ENCODE data around the gene KLHL26.

Gene KLHL26

DNA sequence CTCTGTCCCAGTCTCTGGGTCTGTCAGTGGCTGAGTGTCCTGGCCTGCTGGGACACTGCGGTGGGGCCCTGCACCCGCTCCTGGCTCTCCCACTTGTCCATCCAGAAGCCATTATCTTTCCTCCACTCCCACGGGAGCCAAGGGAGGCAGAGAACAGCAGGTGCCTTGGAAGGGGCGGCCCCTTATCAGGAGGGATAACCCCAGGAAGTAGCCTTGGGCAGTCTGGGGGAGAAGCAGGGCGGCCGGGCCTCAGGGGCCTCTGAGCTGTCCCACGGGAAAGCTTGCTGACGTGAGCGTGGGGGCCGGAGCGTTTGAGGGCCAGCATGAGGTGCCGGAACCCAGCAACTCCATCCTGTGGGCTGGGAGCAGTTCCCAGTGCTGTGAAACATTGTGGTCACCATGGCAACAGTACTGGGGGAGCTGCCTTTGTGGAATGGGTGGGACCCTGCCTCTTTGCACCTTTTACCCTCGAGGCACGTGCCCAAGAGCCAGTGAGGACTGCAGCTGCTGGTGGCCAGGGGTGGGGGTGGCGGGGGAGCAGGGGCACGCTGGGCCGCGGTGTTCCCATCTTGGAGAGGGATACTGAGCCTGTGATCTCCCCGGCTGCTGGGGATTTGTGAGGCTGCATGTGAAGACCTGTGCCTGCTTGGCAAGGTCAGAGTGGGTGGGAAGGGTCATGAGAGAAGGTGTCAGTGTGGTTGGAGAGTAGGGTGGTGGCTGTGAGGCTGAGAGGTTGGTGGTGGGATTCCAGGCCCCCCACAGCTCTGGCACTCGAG is 20.9 kb downstream of the KLHL26 start (continued):
- TF ChIP-seq, protein P1, sequence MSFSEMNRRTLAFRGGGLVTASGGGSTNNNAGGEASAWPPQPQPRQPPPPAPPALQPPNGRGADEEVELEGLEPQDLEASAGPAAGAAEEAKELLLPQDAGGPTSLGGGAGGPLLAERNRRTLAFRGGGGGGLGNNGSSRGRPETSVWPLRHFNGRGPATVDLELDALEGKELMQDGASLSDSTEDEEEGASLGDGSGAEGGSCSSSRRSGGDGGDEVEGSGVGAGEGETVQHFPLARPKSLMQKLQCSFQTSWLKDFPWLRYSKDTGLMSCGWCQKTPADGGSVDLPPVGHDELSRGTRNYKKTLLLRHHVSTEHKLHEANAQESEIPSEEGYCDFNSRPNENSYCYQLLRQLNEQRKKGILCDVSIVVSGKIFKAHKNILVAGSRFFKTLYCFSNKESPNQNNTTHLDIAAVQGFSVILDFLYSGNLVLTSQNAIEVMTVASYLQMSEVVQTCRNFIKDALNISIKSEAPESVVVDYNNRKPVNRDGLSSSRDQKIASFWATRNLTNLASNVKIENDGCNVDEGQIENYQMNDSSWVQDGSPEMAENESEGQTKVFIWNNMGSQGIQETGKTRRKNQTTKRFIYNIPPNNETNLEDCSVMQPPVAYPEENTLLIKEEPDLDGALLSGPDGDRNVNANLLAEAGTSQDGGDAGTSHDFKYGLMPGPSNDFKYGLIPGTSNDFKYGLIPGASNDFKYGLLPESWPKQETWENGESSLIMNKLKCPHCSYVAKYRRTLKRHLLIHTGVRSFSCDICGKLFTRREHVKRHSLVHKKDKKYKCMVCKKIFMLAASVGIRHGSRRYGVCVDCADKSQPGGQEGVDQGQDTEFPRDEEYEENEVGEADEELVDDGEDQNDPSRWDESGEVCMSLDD (tag by site-specific recombination; IDR thresholded peaks at IDR 0.05) = no peak
- TF ChIP-seq ZNF133 (tag by site-specific recombination; IDR thresholded peaks at IDR 0.05) (no peak), GLIS1 (tag by site-specific recombination; IDR thresholded peaks at IDR 0.05) (peak; percentile 57), ZSCAN23 (tag by site-specific recombination; IDR thresholded peaks at IDR 0.05) (no peak), ZNF398 (tag by site-specific recombination; IDR thresholded peaks at IDR 0.05) (no peak), ZNF354C (tag by site-specific recombination; IDR thresholded peaks at IDR 0.05; ENCODE audit: borderline replicate concordance, low read depth) (no peak), ZNF629 (tag by site-specific recombination; IDR thresholded peaks at IDR 0.05) (no peak)

DNA sequence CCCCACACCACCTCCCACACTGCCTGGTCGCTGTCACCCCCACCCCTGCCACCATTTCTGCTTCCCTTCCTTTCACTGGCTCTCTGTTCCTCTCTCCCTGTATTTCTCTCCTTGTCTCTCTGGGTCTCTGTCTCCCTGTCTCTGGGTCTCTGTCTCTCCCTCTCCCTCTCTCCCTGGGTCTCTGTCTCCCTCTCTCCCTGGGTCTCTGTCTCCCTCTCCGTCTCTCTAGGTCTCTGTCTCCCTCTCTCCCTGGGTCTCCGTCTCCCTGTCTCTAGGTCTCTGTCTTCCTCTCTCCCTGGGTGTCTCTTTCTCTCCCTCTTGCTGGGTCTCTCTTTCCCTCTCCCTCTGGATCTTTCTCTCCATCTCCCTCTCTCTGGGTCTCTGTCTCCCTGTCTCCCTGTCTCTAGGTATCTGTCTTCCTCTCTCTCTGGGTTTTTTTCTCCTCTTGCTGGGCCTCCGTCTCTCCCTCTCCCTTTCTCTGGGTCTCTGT is 21.6 kb downstream of the KLHL26 start:
- H3K27ac ChIP-seq (ENCODE audit: extremely low read depth, low read depth, low read length) = no peak overlapping the region
- CTCF ChIA-PET = no interaction called here
- no peaks in the 10 kb centered on the region for H3K9me3 ChIP-seq (ENCODE audit: control insufficient read depth, insufficient read depth, low read depth, low read length)
- POLR2A ChIA-PET = no interaction called here
- H3K36me3 ChIP-seq (ENCODE audit: control insufficient read depth in 2 of 2, insufficient read depth in 1 of 2, low read length in 2 of 2) = no peaks in the 10 kb centered on the region
- H3K4me1 ChIP-seq (ENCODE audit: control insufficient read depth, insufficient read depth, low read length) = no peaks in the 10 kb centered on the region
- no peak overlapping the region for H3K4me3 ChIP-seq (ENCODE audit: low read depth, low read length)
- TF ChIP-seq GLI2 (tag by site-specific recombination; IDR thresholded peaks at IDR 0.05; ENCODE audit: borderline replicate concordance, low read depth) = no peak
- no peak for TF ChIP-seq KLF16 (tag by site-specific recombination; IDR thresholded peaks at IDR 0.05)
- no peak for TF ChIP-seq ZNF292 (tag by site-specific recombination; IDR thresholded peaks at IDR 0.05; ENCODE audit: borderline replicate concordance, low read depth)
- no peak for TF ChIP-seq ZNF248 (tag by site-specific recombination; IDR thresholded peaks at IDR 0.05)
- TF ChIP-seq ZBTB17 (tag by site-specific recombination; IDR thresholded peaks at IDR 0.05) = no peak
- TF ChIP-seq ZBTB48 (tag by site-specific recombination; IDR thresholded peaks at IDR 0.05) = no peak
- TF ChIP-seq ZNF544 (tag by site-specific recombination; IDR thresholded peaks at IDR 0.05) = no peak
- no peak for TF ChIP-seq ZNF777 (tag by site-specific recombination; IDR thresholded peaks at IDR 0.05; ENCODE audit: borderline replicate concordance)
- TF ChIP-seq BCL11B (tag by site-specific recombination; IDR thresholded peaks at IDR 0.05; ENCODE audit: low read depth) = no peak
- TF ChIP-seq ZNF560 (tag by site-specific recombination; IDR thresholded peaks at IDR 0.05; ENCODE audit: borderline replicate concordance) = no peak
- no peak for TF ChIP-seq ZNF585B (tag by site-specific recombination; IDR thresholded peaks at IDR 0.05)
- TF ChIP-seq ZNF37A (tag by site-specific recombination; IDR thresholded peaks at IDR 0.05) = no peak
- TF ChIP-seq ZNF169 (tag by site-specific recombination; IDR thresholded peaks at IDR 0.05) = no peak
- TF ChIP-seq REST (tag by site-specific recombination; IDR thresholded peaks at IDR 0.05) = no peak
- TF ChIP-seq, protein P2, sequence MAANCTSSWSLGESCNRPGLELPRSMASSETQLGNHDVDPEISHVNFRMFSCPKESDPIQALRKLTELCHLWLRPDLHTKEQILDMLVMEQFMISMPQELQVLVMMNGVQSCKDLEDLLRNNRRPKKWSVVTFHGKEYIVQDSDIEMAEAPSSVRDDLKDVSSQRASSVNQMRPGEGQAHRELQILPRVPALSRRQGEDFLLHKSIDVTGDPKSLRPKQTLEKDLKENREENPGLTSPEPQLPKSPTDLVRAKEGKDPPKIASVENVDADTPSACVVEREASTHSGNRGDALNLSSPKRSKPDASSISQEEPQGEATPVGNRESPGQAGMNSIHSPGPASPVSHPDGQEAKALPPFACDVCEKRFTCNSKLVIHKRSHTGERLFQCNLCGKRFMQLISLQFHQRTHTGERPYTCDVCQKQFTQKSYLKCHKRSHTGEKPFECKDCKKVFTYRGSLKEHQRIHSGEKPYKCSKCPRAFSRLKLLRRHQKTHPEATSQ (tag by site-specific recombination; IDR thresholded peaks at IDR 0.05) = no peak
- TF ChIP-seq, protein P3, sequence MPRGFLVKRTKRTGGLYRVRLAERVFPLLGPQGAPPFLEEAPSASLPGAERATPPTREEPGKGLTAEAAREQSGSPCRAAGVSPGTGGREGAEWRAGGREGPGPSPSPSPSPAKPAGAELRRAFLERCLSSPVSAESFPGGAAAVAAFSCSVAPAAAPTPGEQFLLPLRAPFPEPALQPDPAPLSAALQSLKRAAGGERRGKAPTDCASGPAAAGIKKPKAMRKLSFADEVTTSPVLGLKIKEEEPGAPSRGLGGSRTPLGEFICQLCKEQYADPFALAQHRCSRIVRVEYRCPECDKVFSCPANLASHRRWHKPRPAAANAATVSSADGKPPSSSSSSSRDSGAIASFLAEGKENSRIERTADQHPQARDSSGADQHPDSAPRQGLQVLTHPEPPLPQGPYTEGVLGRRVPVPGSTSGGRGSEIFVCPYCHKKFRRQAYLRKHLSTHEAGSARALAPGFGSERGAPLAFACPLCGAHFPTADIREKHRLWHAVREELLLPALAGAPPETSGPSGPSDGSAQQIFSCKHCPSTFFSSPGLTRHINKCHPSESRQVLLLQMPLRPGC (tag by site-specific recombination; IDR thresholded peaks at IDR 0.05) = no peak
- no peak for TF ChIP-seq ZNF664 (tag by site-specific recombination; IDR thresholded peaks at IDR 0.05)
- peak; percentile 78 for TF ChIP-seq ZNF366 (tag by site-specific recombination; conservative IDR thresholded peaks at IDR 0.05)
- no peak for TF ChIP-seq RBAK (tag by site-specific recombination; IDR thresholded peaks at IDR 0.05)

Data from HEK293 (cell line).